Sigmoid colon (tissue), 7 donors: Measurements from ENCODE around the gene KRT78. TPM values are rescaled to one million over a fixed set of nuclear protein-coding genes. Genes with fewer than 3 reads are reported as not detected.
"Not testable (repeated sequence)": the region's sequence is repeated elsewhere in the genome, so short reads cannot be mapped to it uniquely, and the experiment has no call there.

Source experiments
- DNase-seq: peaks from one replicate; pipeline ENCODE4 v3.0.0-alpha.2; 2019
- H3K27ac ChIP-seq, 4 donors: fragments of 200-600 bp; sonication (generic); one replicate each; pipeline ENCODE4 v1.5.1; 2016 to 2019; ENCODE audit warnings: mild to moderate bottlenecking in 1 of 4
- H3K27me3 ChIP-seq, 3 donors: fragments of 200-600 bp; sonication (generic); one replicate each; pipeline ENCODE4 v1.5.1; 2019; ENCODE audit warnings: mild to moderate bottlenecking in 1 of 3
- H3K36me3 ChIP-seq, 4 donors: fragments of 200-600 bp; sonication (generic); one replicate each; pipeline ENCODE4 v1.5.1; 2016 to 2019
- H3K4me1 ChIP-seq, 4 donors: fragments of 200-600 bp; sonication (generic); one replicate each; pipeline ENCODE4 v1.5.1; 2017 to 2019
- H3K4me3 ChIP-seq, 4 donors: fragments of 200-600 bp; sonication (generic); one replicate each; pipeline ENCODE4 v1.5.1; 2017 to 2019; ENCODE audit warnings: mild to moderate bottlenecking in 2 of 4, moderate library complexity in 1 of 4
- H3K9me3 ChIP-seq, 4 donors: fragments of 200-600 bp in 3 of 4; sonication (generic) in 3 of 4; one replicate each; pipeline versions ENCODE4 v1.5.1 to v1.6.1; 2013 to 2019
- EP300 ChIP-seq, 4 donors: sonication (generic); formaldehyde crosslinking; IDR thresholded peaks; one replicate each; pipeline ENCODE4 v1.6.1; 2017; ENCODE audit warnings: antibody characterized with exemption in 4 of 4
- POLR2A ChIP-seq, 2 donors: fragments of 450-650 bp; IDR thresholded peaks; one replicate each; pipeline ENCODE4 v1.6.1; 2016; ENCODE audit warnings: antibody characterized with exemption in 2 of 2, mild to moderate bottlenecking in 2 of 2, moderate library complexity in 2 of 2
- POLR2AphosphoS5 ChIP-seq, 4 donors: sonication (generic); formaldehyde crosslinking; IDR thresholded peaks; one replicate each; pipeline ENCODE4 v1.6.1; 2017; ENCODE audit warnings: antibody characterized with exemption in 4 of 4
- WGBS, 2 donors: extraction: QIAGEN DNeasy Blood & Tissue Kit; methylation state at CpG; one replicate each; pipeline ENCODE4 v1.1.7; 2013; 5-methylcytosine and 5-hydroxymethylcytosine counted together
- intact Hi-C: fragments of 100-400 bp; cut with DNase I; formaldehyde crosslinking; loops from one replicate; pipeline ENCODE4 v1.15.1; 2023
- polyA plus RNA-seq, 3 donors: library from polyadenylated mRNA; stranded (reverse); fragments of 200-250 nt; gene quantifications; one replicate each; pipeline ENCODE4 v1.2.3, GENCODE V29; 2013
- total RNA-seq, 4 donors: library from RNA; depleted of rRNA; stranded (reverse); fragments of >200 nt; gene quantifications; one replicate each; pipeline ENCODE4 v1.1.0, GENCODE V29; 2016
- TF ChIP-seq, protein P1 (sequence below), 4 experiments: fragments of 450-650 bp in 3 of 4; fragments of 200-600 bp in 1 of 4; IDR thresholded peaks; one replicate each; pipeline ENCODE4 v1.5.1; 2016 to 2019; ENCODE audit warnings: antibody characterized with exemption in 4 of 4, mild to moderate bottlenecking in 3 of 4, moderate library complexity in 2 of 4
- donor health status: healthy with polysubstance abuse.
- donor health status: Bipolar disorder and iron deficiency.
- donor health status: healthy.

Gene KRT78
- total and polyA plus RNA-seq, 7 donors, result 0.20 to 5.4 TPM; not detected in 5

- WGBS, 2 donors, result 91% methylated on average over 4 of the region's 4 CpGs
- no peak for DNase-seq
- H3K27ac ChIP-seq, result no peak overlapping the region
- H3K36me3 ChIP-seq, result no peaks in the 10 kb centered on the region
- H3K27me3 ChIP-seq, result no peaks in the 10 kb centered on the region
- no peaks in the 10 kb centered on the region for H3K4me1 ChIP-seq
- TF ChIP-seq POLR2A (IDR thresholded peaks at IDR 0.05), result no peak
- TF ChIP-seq, protein P1, sequence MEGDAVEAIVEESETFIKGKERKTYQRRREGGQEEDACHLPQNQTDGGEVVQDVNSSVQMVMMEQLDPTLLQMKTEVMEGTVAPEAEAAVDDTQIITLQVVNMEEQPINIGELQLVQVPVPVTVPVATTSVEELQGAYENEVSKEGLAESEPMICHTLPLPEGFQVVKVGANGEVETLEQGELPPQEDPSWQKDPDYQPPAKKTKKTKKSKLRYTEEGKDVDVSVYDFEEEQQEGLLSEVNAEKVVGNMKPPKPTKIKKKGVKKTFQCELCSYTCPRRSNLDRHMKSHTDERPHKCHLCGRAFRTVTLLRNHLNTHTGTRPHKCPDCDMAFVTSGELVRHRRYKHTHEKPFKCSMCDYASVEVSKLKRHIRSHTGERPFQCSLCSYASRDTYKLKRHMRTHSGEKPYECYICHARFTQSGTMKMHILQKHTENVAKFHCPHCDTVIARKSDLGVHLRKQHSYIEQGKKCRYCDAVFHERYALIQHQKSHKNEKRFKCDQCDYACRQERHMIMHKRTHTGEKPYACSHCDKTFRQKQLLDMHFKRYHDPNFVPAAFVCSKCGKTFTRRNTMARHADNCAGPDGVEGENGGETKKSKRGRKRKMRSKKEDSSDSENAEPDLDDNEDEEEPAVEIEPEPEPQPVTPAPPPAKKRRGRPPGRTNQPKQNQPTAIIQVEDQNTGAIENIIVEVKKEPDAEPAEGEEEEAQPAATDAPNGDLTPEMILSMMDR (IDR thresholded peaks at IDR 0.05), result no peak
- TF ChIP-seq POLR2AphosphoS5 (IDR thresholded peaks at IDR 0.05), result no peak
- TF ChIP-seq EP300 (IDR thresholded peaks at IDR 0.05), result no peak
- no peaks in the 10 kb centered on the region for H3K9me3 ChIP-seq
- intact Hi-C loops, result no loop called here
- H3K4me3 ChIP-seq, result no peak overlapping the region
Observed at GRCh38 chr12:52798003-52798670, 50.7 kb downstream of the KRT78 start.

GRCh38 chr12:52797529-52797894, 51.3 kb downstream of the KRT78 start:
- no peak for DNase-seq
- Histone ChIP-seq H3K36me3 (no peaks in the 10 kb centered on the region), H3K27ac (no peak overlapping the region), H3K27me3 (no peaks in the 10 kb centered on the region), H3K9me3 (no peaks in the 10 kb centered on the region), H3K4me3 (no peak overlapping the region), H3K4me1 (no peaks in the 10 kb centered on the region)
- intact Hi-C loops, result no loop called here
- TF ChIP-seq POLR2A (IDR thresholded peaks at IDR 0.05) (no peak), POLR2AphosphoS5 (IDR thresholded peaks at IDR 0.05) (no peak), EP300 (IDR thresholded peaks at IDR 0.05) (no peak)

DNA sequence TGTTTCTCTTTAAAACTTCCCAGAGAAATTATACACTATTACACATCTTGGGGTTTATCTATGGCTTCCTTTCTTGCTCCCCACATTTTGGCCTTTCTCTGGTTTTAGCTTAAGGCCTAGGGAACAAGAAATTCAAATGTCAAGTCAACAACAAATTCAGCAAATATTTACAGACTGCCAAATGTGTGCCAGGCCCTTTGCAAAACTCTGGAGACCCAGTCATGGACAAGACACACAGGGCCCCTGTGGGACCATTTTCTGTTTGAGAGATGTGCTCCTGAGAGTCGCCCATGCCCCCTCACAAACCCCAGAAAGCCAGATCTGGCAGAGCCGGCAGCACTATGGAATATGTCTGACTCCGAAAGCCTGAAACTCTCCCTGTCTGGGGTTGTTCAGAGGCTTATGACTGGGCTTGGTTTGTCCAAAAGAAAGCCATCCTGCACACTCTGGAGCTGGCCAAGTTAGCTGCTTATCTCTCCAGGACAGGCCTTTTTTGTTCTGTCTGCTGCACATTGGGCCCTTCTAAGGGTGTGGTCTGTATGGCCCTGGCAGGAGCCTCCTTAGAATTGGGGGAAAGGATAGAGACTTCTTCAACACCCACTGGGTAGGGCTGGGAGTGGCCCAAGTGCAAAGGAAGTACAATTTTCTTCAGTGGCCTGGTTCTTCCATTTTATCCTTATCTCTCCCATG, 51.8 kb downstream of the KRT78 start:
- Histone ChIP-seq H3K4me1 (no peaks in the 10 kb centered on the region), H3K36me3 (no peaks in the 10 kb centered on the region), H3K4me3 (no peak overlapping the region), H3K9me3 (no peaks in the 10 kb centered on the region), H3K27me3 (no peaks in the 10 kb centered on the region), H3K27ac (no peak overlapping the region)
- intact Hi-C loops, result no loop called here
- 88 to 90% methylated on average over 3 of the region's 3 CpGs for WGBS, 2 donors
- TF ChIP-seq, protein P1 (IDR thresholded peaks at IDR 0.05), result no peak
- no peak for TF ChIP-seq EP300 (IDR thresholded peaks at IDR 0.05)
- TF ChIP-seq POLR2A (IDR thresholded peaks at IDR 0.05), result no peak
- TF ChIP-seq POLR2AphosphoS5 (IDR thresholded peaks at IDR 0.05), result no peak
- no peak for DNase-seq

DNA sequence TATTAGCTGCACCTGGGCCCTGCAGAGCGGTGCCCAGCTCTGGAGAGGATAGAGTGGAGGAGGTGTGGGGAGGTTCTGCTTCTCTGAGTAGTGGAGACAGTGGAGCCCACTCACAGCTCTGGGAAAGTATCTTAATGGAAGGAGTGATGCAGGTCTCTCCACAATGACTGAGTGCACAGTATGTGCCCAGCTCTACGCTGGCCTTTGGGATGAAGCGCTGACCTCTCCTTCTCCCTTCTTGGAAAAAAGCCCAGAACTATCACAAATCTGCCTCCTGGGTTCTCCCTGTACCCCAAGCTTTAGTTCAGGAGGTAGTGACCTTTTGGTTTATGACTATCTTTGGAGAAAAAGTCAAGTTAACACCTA, 52.4 kb downstream of the KRT78 start:
- intact Hi-C loops, result no loop called here
- Histone ChIP-seq H3K4me3 (no peak overlapping the region), H3K27me3 (peaks cover 0 to 4% (median 3%) of the 10 kb centered on the region in 3 donors), H3K27ac (no peak overlapping the region), H3K9me3 (no peaks in the 10 kb centered on the region), H3K36me3 (no peaks in the 10 kb centered on the region), H3K4me1 (no peaks in the 10 kb centered on the region)
- DNase-seq, result no peak
- WGBS, 2 donors, result 97% methylated on average over 3 of the region's 3 CpGs
- TF ChIP-seq, protein P1 (IDR thresholded peaks at IDR 0.05), result no peak
- no peak for TF ChIP-seq EP300 (IDR thresholded peaks at IDR 0.05)
- TF ChIP-seq POLR2AphosphoS5 (IDR thresholded peaks at IDR 0.05), result no peak

DNA sequence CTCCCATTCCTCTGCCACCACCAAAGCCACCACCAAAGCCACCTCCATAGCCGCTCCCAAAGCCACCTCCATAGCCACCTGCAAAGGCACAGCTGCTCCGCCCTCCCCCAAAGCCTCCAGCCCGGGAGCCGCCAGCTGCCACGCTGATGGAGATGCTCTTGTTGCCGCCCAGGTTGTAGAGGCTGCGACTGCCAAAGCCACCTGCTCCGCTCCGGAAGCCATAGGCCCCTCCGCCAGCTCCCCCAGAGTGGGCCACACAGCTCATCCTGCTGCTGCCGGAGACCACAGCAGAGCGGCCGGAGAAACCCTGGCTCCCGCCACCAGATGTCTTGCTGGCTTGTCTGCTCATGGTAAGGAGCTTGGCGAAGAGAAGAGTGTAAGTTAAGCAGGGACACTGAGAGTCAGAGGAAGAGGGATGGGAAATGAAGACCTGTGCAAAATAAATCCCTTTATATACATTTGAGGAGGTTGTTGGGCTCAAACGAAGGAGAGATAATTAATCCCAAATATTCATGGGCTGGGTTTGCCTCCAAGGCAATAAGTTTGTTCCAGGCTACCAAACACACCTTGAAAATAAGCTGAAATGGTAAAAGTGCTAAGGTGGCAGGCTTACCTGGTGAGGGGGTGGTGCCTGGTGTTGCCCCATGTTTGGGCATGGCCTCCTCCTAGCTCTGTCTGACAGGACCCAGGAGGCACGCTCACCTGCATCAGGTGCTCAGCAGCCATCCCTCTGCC, 52.9 kb downstream of the KRT78 start, which contains the start of gene KRT3:
Gene KRT3, minus strand, starts transcription at position 424 of the 735 bp plus-strand sequence. Its CDS starts 75 bp downstream, at position 349.
- intact Hi-C loops, result no loop called here
- Histone ChIP-seq H3K4me3 (no peak within 1 kb of the TSS), H3K9me3 (no peaks in the 10 kb centered on the region), H3K27ac (no peak within 1 kb of the TSS), H3K36me3 (no peaks in the 10 kb centered on the region), H3K27me3 (peaks cover 0 to 9% (median 3%) of the 10 kb centered on the region in 3 donors), H3K4me1 (no peaks in the 10 kb centered on the region)
- no peak for DNase-seq
- WGBS, 2 donors, result 93 to 94% methylated on average over 17 of the region's 17 CpGs
- no peak for TF ChIP-seq POLR2A (IDR thresholded peaks at IDR 0.05)
- no peak for TF ChIP-seq POLR2AphosphoS5 (IDR thresholded peaks at IDR 0.05)
- TF ChIP-seq, protein P1 (IDR thresholded peaks at IDR 0.05), result no peak
- no peak for TF ChIP-seq EP300 (IDR thresholded peaks at IDR 0.05)

- H3K27me3 ChIP-seq, result peaks cover 3 to 15% (median 5%) of the 10 kb centered on the region in 3 donors
- not testable (repeated sequence) for H3K36me3 ChIP-seq
Observed at GRCh38 chr12:52795332-52795674, 53.5 kb downstream of the KRT78 start.

More at GRCh38 chr12:52795332-52795674, 53.5 kb downstream of the KRT78 start:
- H3K9me3 ChIP-seq, intact Hi-C loops, H3K4me3 ChIP-seq, H3K4me1 ChIP-seq, H3K27ac ChIP-seq, DNase-seq: not testable (repeated sequence)
- WGBS, 2 donors, result 89 to 92% methylated on average over 2 of the region's 2 CpGs
